H9 (cell line): ENCODE data around the gene PRSS38. TPM values are rescaled to one million over a fixed set of nuclear protein-coding genes. Genes with fewer than 3 reads are reported as not detected.

Experiments
- DNase-seq: peaks from one replicate; pipeline ENCODE4 v3.0.0-alpha.2; 2017
- H2AFZ ChIP-seq: one replicate; pipeline ENCODE4 v1.6.1; 2013; ENCODE audit warnings: mild to moderate bottlenecking, low read length, control low read depth, moderate library complexity
- H2AK5ac ChIP-seq: 2 replicates; pipeline ENCODE4 v1.6.1; 2013; ENCODE audit warnings: low read length, control low read depth, mixed read lengths; ENCODE audit not compliant: insufficient read length
- H2BK120ac ChIP-seq: one replicate; pipeline ENCODE4 v1.6.1; 2013; ENCODE audit warnings: low read depth, mild to moderate bottlenecking, low read length, control low read depth, inconsistent platforms; ENCODE audit not compliant: poor library complexity, severe bottlenecking
- H2BK12ac ChIP-seq: 2 replicates; pipeline ENCODE4 v1.6.1; 2013; ENCODE audit warnings: low read length, control low read depth, mixed read lengths, low read depth; ENCODE audit not compliant: insufficient read length
- H2BK15ac ChIP-seq: 2 replicates; pipeline ENCODE4 v1.6.1; 2013; ENCODE audit warnings: low read depth, low read length, control low read depth
- H2BK20ac ChIP-seq: one replicate; pipeline ENCODE4 v1.6.1; 2013; ENCODE audit warnings: low read depth, mild to moderate bottlenecking, low read length, control low read depth, inconsistent platforms; ENCODE audit not compliant: poor library complexity, severe bottlenecking
- H2BK5ac ChIP-seq: 2 replicates; pipeline ENCODE4 v1.6.1; 2013; ENCODE audit warnings: low read length, control low read depth, mixed read lengths; ENCODE audit not compliant: insufficient read length
- H3K14ac ChIP-seq: 2 replicates; pipeline ENCODE4 v1.6.1; 2013; ENCODE audit warnings: low read length, control low read depth; ENCODE audit not compliant: insufficient read depth
- H3K18ac ChIP-seq: 2 replicates; pipeline ENCODE4 v1.6.1; 2013; ENCODE audit warnings: low read depth, mild to moderate bottlenecking, mixed read lengths, low read length, control low read depth; ENCODE audit not compliant: insufficient read length
- H3K23ac ChIP-seq: 2 replicates; pipeline ENCODE4 v1.6.1; 2013; ENCODE audit warnings: low read length, control low read depth, mixed read lengths, low read depth; ENCODE audit not compliant: insufficient read length
- H3K23me2 ChIP-seq: 2 replicates; pipeline ENCODE4 v1.6.1; 2013; ENCODE audit warnings: low read depth, mild to moderate bottlenecking, mixed read lengths, low read length, control low read depth; ENCODE audit not compliant: insufficient read length, poor library complexity, severe bottlenecking
- H3K27ac ChIP-seq: 2 replicates; pipeline ENCODE4 v1.5.1; 2013; ENCODE audit warnings: low read length, control low read depth, mixed read lengths, low read depth; ENCODE audit not compliant: insufficient read length
- H3K27me3 ChIP-seq: 2 replicates; pipeline ENCODE4 v1.6.1; 2013; ENCODE audit warnings: low read length, control low read depth, inconsistent platforms; ENCODE audit not compliant: insufficient read depth
- H3K4ac ChIP-seq: 2 replicates; pipeline ENCODE4 v1.6.1; 2013; ENCODE audit warnings: low read depth, mild to moderate bottlenecking, control low read depth, inconsistent platforms, low read length, moderate library complexity
- H3K4me1 ChIP-seq: 2 replicates; pipeline ENCODE4 v1.6.1; 2013; ENCODE audit warnings: low read length, control low read depth, inconsistent platforms; ENCODE audit not compliant: insufficient read depth
- H3K4me2 ChIP-seq: 2 replicates; pipeline ENCODE4 v1.6.1; 2013; ENCODE audit warnings: low read length, control low read depth, mixed read lengths; ENCODE audit not compliant: insufficient read length, insufficient read depth
- H3K56ac ChIP-seq: 2 replicates; pipeline ENCODE4 v1.6.1; 2013; ENCODE audit warnings: low read depth, mild to moderate bottlenecking, mixed read lengths, low read length, control low read depth; ENCODE audit not compliant: insufficient read length
- H3K79me1 ChIP-seq: 2 replicates; pipeline ENCODE4 v1.6.1; 2013; ENCODE audit warnings: low read depth, mild to moderate bottlenecking, moderate library complexity, low read length, control low read depth, inconsistent platforms; ENCODE audit not compliant: insufficient read depth, poor library complexity, severe bottlenecking
- H3K79me2 ChIP-seq: 2 replicates; pipeline ENCODE4 v1.6.1; 2013; ENCODE audit warnings: low read length, control low read depth, inconsistent platforms; ENCODE audit not compliant: insufficient read depth
- H3K9ac ChIP-seq: 2 replicates; pipeline ENCODE4 v1.6.1; 2013; ENCODE audit warnings: low read length, control low read depth, mixed read lengths; ENCODE audit not compliant: insufficient read length; ENCODE audit errors: extremely low read depth
- H3K9me3 ChIP-seq: one replicate; pipeline ENCODE4 v1.6.1; 2013; ENCODE audit warnings: low read depth, low read length, inconsistent platforms; ENCODE audit not compliant: control insufficient read depth
- H3T11ph ChIP-seq: one replicate; pipeline ENCODE4 v1.6.1; 2013; ENCODE audit warnings: mild to moderate bottlenecking, low read length, control low read depth, inconsistent platforms
- H4K20me1 ChIP-seq: one replicate; pipeline ENCODE4 v1.6.1; 2013; ENCODE audit not compliant: control insufficient read depth, insufficient read length, insufficient read depth
- H4K5ac ChIP-seq: 2 replicates; pipeline ENCODE4 v1.6.1; 2013; ENCODE audit warnings: low read depth, mild to moderate bottlenecking, mixed read lengths, low read length, control low read depth; ENCODE audit not compliant: insufficient read length
- H4K8ac ChIP-seq: replicated peaks from 2 replicates; pipeline ENCODE4 v1.6.1; 2013; ENCODE audit warnings: low read length, control low read depth, mixed read lengths, low read depth; ENCODE audit not compliant: insufficient read length
- H4K91ac ChIP-seq: 2 replicates; pipeline ENCODE4 v1.6.1; 2013; ENCODE audit warnings: low read depth, mild to moderate bottlenecking, moderate library complexity, mixed read lengths, low read length, control low read depth; ENCODE audit not compliant: insufficient read length
- H3K27ac Mint-ChIP-seq, 3 experiments: 2 replicates in 2 of 3; 3 replicates in 1 of 3; pipeline ENCODE4 v1.8.0; 2020 to 2021; ENCODE audit warnings: mixed read lengths in 3 of 3, mild to moderate bottlenecking in 1 of 3, moderate library complexity in 1 of 3
- H3K27me3 Mint-ChIP-seq: 2 replicates; pipeline ENCODE4 v1.8.0; 2021; ENCODE audit warnings: low read depth, mild to moderate bottlenecking, moderate library complexity, mixed read lengths
- H3K36me3 Mint-ChIP-seq, 3 experiments: 2 replicates in 2 of 3; 3 replicates in 1 of 3; pipeline ENCODE4 v1.8.0; 2020 to 2021; ENCODE audit warnings: low read depth in 3 of 3, mixed read lengths in 3 of 3; ENCODE audit not compliant: insufficient read depth in 1 of 3
- H3K4me1 Mint-ChIP-seq, 2 experiments: 2 replicates each; pipeline ENCODE4 v1.8.0; 2020; ENCODE audit warnings: mixed read lengths in 2 of 2
- H3K4me3 Mint-ChIP-seq, 2 experiments: 2 replicates in 1 of 2; 3 replicates in 1 of 2; pipeline ENCODE4 v1.8.0; 2020 to 2021; ENCODE audit warnings: mild to moderate bottlenecking in 2 of 2, mixed read lengths in 2 of 2, moderate library complexity in 1 of 2
- H3K9me3 Mint-ChIP-seq, 2 experiments: 2 replicates in 1 of 2; 3 replicates in 1 of 2; pipeline ENCODE4 v1.8.0; 2020; ENCODE audit warnings: mild to moderate bottlenecking in 2 of 2, mixed read lengths in 2 of 2, moderate library complexity in 1 of 2
- total RNA-seq: library from RNA; stranded (reverse); gene quantifications from 2 replicates; pipeline ENCODE4 v1.2.1, GENCODE V29; 2021
- TF ChIP-seq, protein P1 (sequence below): fragments of 200-600 bp; sonication (generic); conservative IDR thresholded peaks from 3 replicates; pipeline ENCODE4 v1.8.0; 2021; ENCODE audit warnings: antibody characterized with exemption, mild to moderate bottlenecking

PRSS38 gene
- total RNA-seq, 1 experiment from 2014 or later, result not detected

- no peaks in the 10 kb centered on the region for H3K4me1 Mint-ChIP-seq
- no peaks in the 10 kb centered on the region for H3K4me1 ChIP-seq
- H2BK12ac ChIP-seq, result no peak overlapping the region
- H3K4ac ChIP-seq, result no peak overlapping the region
- no peaks in the 10 kb centered on the region for H4K20me1 ChIP-seq
- no peak overlapping the region for H2BK15ac ChIP-seq
- no peak overlapping the region for H2BK5ac ChIP-seq
- H4K91ac ChIP-seq, result no peak overlapping the region
- no peak overlapping the region for H3K56ac ChIP-seq
- H3K9me3 Mint-ChIP-seq, result no peaks in the 10 kb centered on the region; a peak in 2 of 5 replicates
- H3K79me2 ChIP-seq, result no peaks in the 10 kb centered on the region
- no peak overlapping the region for H3K14ac ChIP-seq
- no peak overlapping the region for H2BK20ac ChIP-seq
- H3K18ac ChIP-seq, result no peak overlapping the region
- no peak overlapping the region for H3K4me3 Mint-ChIP-seq
- H2AK5ac ChIP-seq, result no peak overlapping the region
- no peak overlapping the region for H3K9ac ChIP-seq
- H2AFZ ChIP-seq, result no peak overlapping the region
- no peak overlapping the region for H4K8ac ChIP-seq
- H3K4me2 ChIP-seq, result no peak overlapping the region
- no peak overlapping the region for H3K27ac Mint-ChIP-seq
- no peaks in the 10 kb centered on the region for H3K79me1 ChIP-seq
- H3K36me3 Mint-ChIP-seq, result no peaks in the 10 kb centered on the region
- DNase-seq, result no peak
- H3K27me3 ChIP-seq, result no peaks in the 10 kb centered on the region
- H3K27ac ChIP-seq, result no peak overlapping the region
- H3K23ac ChIP-seq, result no peak overlapping the region
- no peaks in the 10 kb centered on the region for H3K9me3 ChIP-seq
- H4K5ac ChIP-seq, result no peak overlapping the region
- H3K27me3 Mint-ChIP-seq, result peaks cover 21% of the 10 kb centered on the region
- TF ChIP-seq, protein P1, sequence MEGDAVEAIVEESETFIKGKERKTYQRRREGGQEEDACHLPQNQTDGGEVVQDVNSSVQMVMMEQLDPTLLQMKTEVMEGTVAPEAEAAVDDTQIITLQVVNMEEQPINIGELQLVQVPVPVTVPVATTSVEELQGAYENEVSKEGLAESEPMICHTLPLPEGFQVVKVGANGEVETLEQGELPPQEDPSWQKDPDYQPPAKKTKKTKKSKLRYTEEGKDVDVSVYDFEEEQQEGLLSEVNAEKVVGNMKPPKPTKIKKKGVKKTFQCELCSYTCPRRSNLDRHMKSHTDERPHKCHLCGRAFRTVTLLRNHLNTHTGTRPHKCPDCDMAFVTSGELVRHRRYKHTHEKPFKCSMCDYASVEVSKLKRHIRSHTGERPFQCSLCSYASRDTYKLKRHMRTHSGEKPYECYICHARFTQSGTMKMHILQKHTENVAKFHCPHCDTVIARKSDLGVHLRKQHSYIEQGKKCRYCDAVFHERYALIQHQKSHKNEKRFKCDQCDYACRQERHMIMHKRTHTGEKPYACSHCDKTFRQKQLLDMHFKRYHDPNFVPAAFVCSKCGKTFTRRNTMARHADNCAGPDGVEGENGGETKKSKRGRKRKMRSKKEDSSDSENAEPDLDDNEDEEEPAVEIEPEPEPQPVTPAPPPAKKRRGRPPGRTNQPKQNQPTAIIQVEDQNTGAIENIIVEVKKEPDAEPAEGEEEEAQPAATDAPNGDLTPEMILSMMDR, result no peak
- no peak overlapping the region for H2BK120ac ChIP-seq
- H3K23me2 ChIP-seq, result no peaks in the 10 kb centered on the region
- H3T11ph ChIP-seq, result no peak overlapping the region
Observed at GRCh38 chr1:227803933-227804332, 11.5 kb upstream of the PRSS38 start.
